SK-N-SH (cell line): ENCODE results near the gene ROS1. TPM values are rescaled to one million over a fixed set of nuclear protein-coding genes. Genes with fewer than 3 reads are reported as not detected.
"Not testable (repeated sequence)": the region's sequence is repeated elsewhere in the genome, so short reads cannot be mapped to it uniquely, and the experiment has no call there.

Experiments used
- CTCF ChIA-PET: fragments of 300-600, 350-600 bp; formaldehyde crosslinking; extraction: SDS; loops from one replicate; lab custom pipeline; 2021; lab: Yijun Ruan, JAX
- POLR2A ChIA-PET: fragments of 350-600 bp; sonication (Branson Sonifier 250); formaldehyde crosslinking; extraction: SDS; loops from one replicate; lab custom pipeline; 2020; ENCODE audit warnings: antibody characterized with exemption, inconsistent platforms; lab: Yijun Ruan, JAX
- DNase-seq: peaks from one replicate; pipeline ENCODE4 v3.0.0; 2012
- H2AFZ ChIP-seq: fragments of 200-600 bp; sonication (generic); 2 replicates; pipeline ENCODE4 v1.8.1; 2016; ENCODE audit warnings: antibody characterized with exemption, mild to moderate bottlenecking, low read depth
- H3F3A ChIP-seq: fragments of 200-600 bp; sonication (generic); replicated peaks from 2 replicates; pipeline ENCODE3; 2016; ENCODE audit warnings: antibody characterized with exemption, mild to moderate bottlenecking; ENCODE audit not compliant: insufficient read depth
- H3K27ac ChIP-seq, 2 experiments: fragments of 200-500 bp in 1 of 2; fragments of 200-600 bp in 1 of 2; sonication (Bioruptor generic) in 1 of 2; sonication (generic), shearing (Covaris generic) in 1 of 2; 2 replicates each; pipeline versions ENCODE4 v1.5.1 to v1.6.1; 2014 to 2016; ENCODE audit warnings: low read depth in 2 of 2, inconsistent platforms in 1 of 2, low read length in 1 of 2, mild to moderate bottlenecking in 1 of 2, mixed read lengths in 1 of 2
- H3K27me3 ChIP-seq: fragments of 200-600 bp; sonication (generic), shearing (Covaris generic); 2 replicates; pipeline ENCODE4 v1.6.1; 2016; ENCODE audit warnings: mixed run types; ENCODE audit not compliant: insufficient read depth
- H3K36me3 ChIP-seq, 2 experiments: fragments of 200-500 bp in 1 of 2; fragments of 200-600 bp in 1 of 2; sonication (Bioruptor generic) in 1 of 2; sonication (generic) in 1 of 2; replicated peaks in 1 of 2; 2 replicates each; pipeline versions ENCODE3 to v1.5.1; 2014 to 2016; ENCODE audit warnings: low read length in 1 of 2, mild to moderate bottlenecking in 1 of 2; ENCODE audit not compliant: insufficient read depth in 2 of 2, control insufficient read depth in 1 of 2
- H3K4me1 ChIP-seq, 2 experiments: fragments of 200-500 bp in 1 of 2; fragments of 200-600 bp in 1 of 2; sonication (Bioruptor generic) in 1 of 2; sonication (generic), shearing (Covaris generic) in 1 of 2; 2 replicates each; pipeline versions ENCODE4 v1.5.1 to v1.6.1; 2014 to 2016; ENCODE audit warnings: low read depth in 1 of 2, low read length in 1 of 2, mixed run types in 1 of 2; ENCODE audit not compliant: insufficient read depth in 2 of 2, control insufficient read depth in 1 of 2
- H3K4me2 ChIP-seq: fragments of 200-600 bp; sonication (generic), shearing (Covaris generic); 2 replicates; pipeline ENCODE4 v1.6.1; 2017; ENCODE audit warnings: mixed run types
- H3K4me3 ChIP-seq, 2 experiments: fragments of 200-500 bp in 1 of 2; fragments of 200-600 bp in 1 of 2; sonication (Bioruptor generic) in 1 of 2; sonication (generic), shearing (Covaris generic) in 1 of 2; 2 replicates each; pipeline versions ENCODE4 v1.5.1 to v1.8.1; 2014 to 2016; ENCODE audit warnings: low read depth in 2 of 2, inconsistent platforms in 1 of 2, low read length in 1 of 2, mild to moderate bottlenecking in 1 of 2, mixed read lengths in 1 of 2, moderate library complexity in 1 of 2
- H3K79me2 ChIP-seq: fragments of 200-600 bp; sonication (generic); 2 replicates; pipeline ENCODE4 v1.8.1; 2017; ENCODE audit warnings: mild to moderate bottlenecking; ENCODE audit not compliant: insufficient read depth
- H3K9ac ChIP-seq: fragments of 200-600 bp; sonication (generic); 2 replicates; pipeline ENCODE4 v1.6.1; 2017; ENCODE audit warnings: mixed run types
- H3K9me2 ChIP-seq: fragments of 200-600 bp; sonication (generic); 2 replicates; pipeline ENCODE4 v1.6.1; 2017; ENCODE audit warnings: mixed run types
- H3K9me3 ChIP-seq: fragments of 200-600 bp; sonication (generic); 2 replicates; pipeline ENCODE4 v1.6.1; 2017; ENCODE audit warnings: mixed run types, mild to moderate bottlenecking, moderate library complexity
- H4K20me1 ChIP-seq: fragments of 200-600 bp; sonication (generic); 2 replicates; pipeline ENCODE4 v1.6.1; 2017; ENCODE audit warnings: mild to moderate bottlenecking, mixed run types; ENCODE audit not compliant: insufficient read depth
- ELF1 ChIP-seq: IDR thresholded peaks from 2 replicates; pipeline ENCODE4 v1.4.0; 2012
- EP300 ChIP-seq, 2 experiments: IDR thresholded peaks; 2 replicates each; pipeline versions ENCODE4 v1.4.0 to v1.6.1; 2012; ENCODE audit warnings: borderline replicate concordance in 1 of 2, low read depth in 1 of 2, low read length in 1 of 2
- EZH2phosphoT487 ChIP-seq: fragments of 200-600 bp; sonication (generic); IDR thresholded peaks from 2 replicates; pipeline ENCODE4 v1.6.1; 2017; ENCODE audit warnings: low read depth, mixed run types, mild to moderate bottlenecking, antibody characterized with exemption, moderate library complexity, borderline replicate concordance
- FOSL2 ChIP-seq: IDR thresholded peaks from 2 replicates; pipeline ENCODE4 v1.4.0; 2012; ENCODE audit warnings: low read depth, mild to moderate bottlenecking, moderate library complexity, borderline replicate concordance
- FOXJ3 ChIP-seq: sonication (generic); formaldehyde crosslinking; IDR thresholded peaks from 2 replicates; pipeline ENCODE4 v1.5.1; 2020; ENCODE audit warnings: mild to moderate bottlenecking, missing genetic modification reagents
- FOXM1 ChIP-seq: IDR thresholded peaks from 2 replicates; pipeline ENCODE4 v1.4.0; 2012; ENCODE audit warnings: low read depth, mild to moderate bottlenecking
- GABPA ChIP-seq: IDR thresholded peaks from 2 replicates; pipeline ENCODE4 v1.4.0; 2012; ENCODE audit warnings: low read depth, mild to moderate bottlenecking
- JUND ChIP-seq: IDR thresholded peaks from 2 replicates; pipeline ENCODE4 v1.4.0; 2012
- NRF1 ChIP-seq: IDR thresholded peaks from 2 replicates; pipeline ENCODE4 v1.6.1; 2012; ENCODE audit warnings: low read depth, mild to moderate bottlenecking, low read length
- RAD21 ChIP-seq: IDR thresholded peaks from 2 replicates; pipeline ENCODE4 v1.6.1; 2012; ENCODE audit warnings: mild to moderate bottlenecking, low read length
- RCOR1 ChIP-seq: fragments of 150-350 bp; IDR thresholded peaks from 2 replicates; pipeline ENCODE4 v1.6.1; 2017; ENCODE audit warnings: antibody characterized with exemption, low read length
- TAF1 ChIP-seq: IDR thresholded peaks from 2 replicates; pipeline ENCODE4 v1.6.1; 2012; ENCODE audit warnings: low read depth, mild to moderate bottlenecking, low read length, moderate library complexity, borderline replicate concordance
- TCF12 ChIP-seq: IDR thresholded peaks from 2 replicates; pipeline ENCODE4 v1.4.0; 2012
- TEAD4 ChIP-seq: IDR thresholded peaks from 2 replicates; pipeline ENCODE4 v1.4.0; 2012; ENCODE audit warnings: mild to moderate bottlenecking, borderline replicate concordance; ENCODE audit not compliant: insufficient read depth
- YY1 ChIP-seq: IDR thresholded peaks from 2 replicates; pipeline ENCODE4 v1.4.0; 2012; ENCODE audit warnings: low read depth, mild to moderate bottlenecking
- WGBS: methylation state at CpG from one replicate; pipeline ENCODE4 v1.1.6; 2017; ENCODE audit warnings: low lambda C conversion rate; 5-methylcytosine and 5-hydroxymethylcytosine counted together
- polyA plus RNA-seq, 3 experiments: library from polyadenylated mRNA; depleted of rRNA; stranded (reverse); fragments of >200 nt; gene quantifications; 2 replicates each; pipeline ENCODE4 v1.2.3, GENCODE V29; 2012
- TF ChIP-seq, protein P1 (sequence below): IDR thresholded peaks from 2 replicates; pipeline ENCODE4; 2012
- TF ChIP-seq, protein P2 (sequence below): IDR thresholded peaks from 2 replicates; pipeline ENCODE4 v1.4.0; 2012; ENCODE audit warnings: low read depth, borderline replicate concordance
- TF ChIP-seq, protein P3 (sequence below): fragments of 150-350 bp; IDR thresholded peaks from 2 replicates; pipeline ENCODE4 v1.6.1; 2016; ENCODE audit warnings: mild to moderate bottlenecking, low read depth, low read length

Gene ROS1
- polyA plus RNA-seq, 1 of the 3 experiments (the other 2 are of a cell fraction): 1.8 TPM

- H3K4me3 ChIP-seq: no peak overlapping the region
- H3F3A ChIP-seq: peaks cover 7% of the 10 kb centered on the region
- WGBS: 56% methylated on average over 3 of the region's 3 CpGs
- CTCF ChIA-PET: no interaction called here
- H3K36me3 ChIP-seq: no peaks in the 10 kb centered on the region
- H3K27ac ChIP-seq: no peak overlapping the region
- POLR2A ChIA-PET: no interaction called here
- H4K20me1 ChIP-seq: no peaks in the 10 kb centered on the region
- H3K9ac ChIP-seq: no peak overlapping the region
- H3K9me3 ChIP-seq: no peaks in the 10 kb centered on the region
- no peak overlapping the region for H2AFZ ChIP-seq
- no peaks in the 10 kb centered on the region for H3K79me2 ChIP-seq
- no peak for DNase-seq
- H3K4me1 ChIP-seq: peaks cover 0 to 5% of the 10 kb centered on the region in 2 experiments; a peak in 1 of 4 replicates
- no peak overlapping the region for H3K4me2 ChIP-seq
- no peaks in the 10 kb centered on the region for H3K27me3 ChIP-seq
- TF ChIP-seq ELF1: no peak
- TF ChIP-seq TAF1: no peak
- no peak for TF ChIP-seq TCF12
- TF ChIP-seq FOXM1: no peak
- no peak for TF ChIP-seq NRF1
- no peak for TF ChIP-seq JUND
- no peak for TF ChIP-seq FOSL2
- TF ChIP-seq, protein P1, sequence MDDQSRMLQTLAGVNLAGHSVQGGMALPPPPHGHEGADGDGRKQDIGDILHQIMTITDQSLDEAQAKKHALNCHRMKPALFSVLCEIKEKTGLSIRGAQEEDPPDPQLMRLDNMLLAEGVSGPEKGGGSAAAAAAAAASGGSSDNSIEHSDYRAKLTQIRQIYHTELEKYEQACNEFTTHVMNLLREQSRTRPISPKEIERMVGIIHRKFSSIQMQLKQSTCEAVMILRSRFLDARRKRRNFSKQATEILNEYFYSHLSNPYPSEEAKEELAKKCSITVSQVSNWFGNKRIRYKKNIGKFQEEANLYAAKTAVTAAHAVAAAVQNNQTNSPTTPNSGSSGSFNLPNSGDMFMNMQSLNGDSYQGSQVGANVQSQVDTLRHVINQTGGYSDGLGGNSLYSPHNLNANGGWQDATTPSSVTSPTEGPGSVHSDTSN: no peak
- no peaks in the 10 kb centered on the region for H3K9me2 ChIP-seq
These were observed 44.0 kb upstream of the ROS1 start for GRCh38 chr6:117469791-117470190.

DNA sequence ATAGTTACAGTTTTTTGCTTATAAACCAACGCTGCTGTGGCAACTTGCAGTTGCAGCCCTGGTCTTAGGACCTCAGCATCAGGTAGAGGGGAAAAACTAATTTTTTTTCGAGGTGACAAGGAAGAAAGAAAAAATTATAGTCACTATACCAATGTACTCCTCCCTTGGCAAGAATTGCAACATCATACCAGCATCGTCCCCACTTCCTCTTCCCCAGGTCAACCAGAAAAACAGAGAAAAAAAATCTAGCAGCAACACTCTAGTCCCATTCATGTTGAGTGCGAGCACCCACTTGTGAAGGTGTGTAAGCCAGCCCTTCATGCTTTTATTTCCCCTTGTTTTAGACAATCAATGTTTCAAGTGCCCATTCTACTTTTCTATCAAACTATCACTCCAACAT lies 43.6 kb upstream of the ROS1 start:
- peaks cover 11% of the 10 kb centered on the region for H3F3A ChIP-seq
- TF ChIP-seq FOSL2: no peak
- no peak for TF ChIP-seq RAD21
- no peak for TF ChIP-seq JUND
- TF ChIP-seq EP300 (IDR thresholded peaks at IDR 0.05; ENCODE audit: borderline replicate concordance in 1 of 2, low read depth in 1 of 2, low read length in 1 of 2): no peak
- no peak for TF ChIP-seq RCOR1
- TF ChIP-seq GABPA: no peak
- TF ChIP-seq, protein P2, sequence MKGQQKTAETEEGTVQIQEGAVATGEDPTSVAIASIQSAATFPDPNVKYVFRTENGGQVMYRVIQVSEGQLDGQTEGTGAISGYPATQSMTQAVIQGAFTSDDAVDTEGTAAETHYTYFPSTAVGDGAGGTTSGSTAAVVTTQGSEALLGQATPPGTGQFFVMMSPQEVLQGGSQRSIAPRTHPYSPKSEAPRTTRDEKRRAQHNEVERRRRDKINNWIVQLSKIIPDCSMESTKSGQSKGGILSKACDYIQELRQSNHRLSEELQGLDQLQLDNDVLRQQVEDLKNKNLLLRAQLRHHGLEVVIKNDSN: no peak
- TF ChIP-seq, protein P3, sequence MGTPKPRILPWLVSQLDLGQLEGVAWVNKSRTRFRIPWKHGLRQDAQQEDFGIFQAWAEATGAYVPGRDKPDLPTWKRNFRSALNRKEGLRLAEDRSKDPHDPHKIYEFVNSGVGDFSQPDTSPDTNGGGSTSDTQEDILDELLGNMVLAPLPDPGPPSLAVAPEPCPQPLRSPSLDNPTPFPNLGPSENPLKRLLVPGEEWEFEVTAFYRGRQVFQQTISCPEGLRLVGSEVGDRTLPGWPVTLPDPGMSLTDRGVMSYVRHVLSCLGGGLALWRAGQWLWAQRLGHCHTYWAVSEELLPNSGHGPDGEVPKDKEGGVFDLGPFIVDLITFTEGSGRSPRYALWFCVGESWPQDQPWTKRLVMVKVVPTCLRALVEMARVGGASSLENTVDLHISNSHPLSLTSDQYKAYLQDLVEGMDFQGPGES: no peak
- no peak for TF ChIP-seq EZH2phosphoT487
- TF ChIP-seq TEAD4: no peak
- TF ChIP-seq TAF1: no peak
- TF ChIP-seq FOXJ3 (CRISPR knock-in tag): no peak
- no peak for TF ChIP-seq YY1
- peaks cover 0 to 8% of the 10 kb centered on the region in 2 experiments; a peak in 2 of 4 replicates for H3K4me1 ChIP-seq
- H3K79me2 ChIP-seq: no peaks in the 10 kb centered on the region
- no peak overlapping the region for H3K27ac ChIP-seq
- POLR2A ChIA-PET: no interaction called here
- no peaks in the 10 kb centered on the region for H3K36me3 ChIP-seq
- CTCF ChIA-PET: interaction anchor here (2.7 kb wide), 1 partner anchor 20 kb away, joined by 8 read pairs; no protein-coding TSS in a partner anchor
- no peak overlapping the region for H3K4me2 ChIP-seq
- DNase-seq: no peak
- 45% methylated on average over 4 of the region's 4 CpGs for WGBS
- H3K9ac ChIP-seq: no peak overlapping the region
- no peaks in the 10 kb centered on the region for H4K20me1 ChIP-seq
- no peaks in the 10 kb centered on the region for H3K9me3 ChIP-seq
- H2AFZ ChIP-seq: no peak overlapping the region
- no peak overlapping the region for H3K4me3 ChIP-seq
- H3K27me3 ChIP-seq: no peaks in the 10 kb centered on the region
- H3K9me2 ChIP-seq: no peaks in the 10 kb centered on the region

- H3K4me2 ChIP-seq, H3K9me2 ChIP-seq, H3K27ac ChIP-seq, DNase-seq, H2AFZ ChIP-seq, H3K36me3 ChIP-seq, POLR2A ChIA-PET, H3K4me3 ChIP-seq, H3K4me1 ChIP-seq, H3K9ac ChIP-seq, H3K27me3 ChIP-seq, H3K9me3 ChIP-seq, H3K79me2 ChIP-seq, H4K20me1 ChIP-seq: not testable (repeated sequence)
- CTCF ChIA-PET: interaction anchor here (1.3 to 2.7 kb wide), 2 partner anchors 10 to 19 kb away, joined by 3 to 8 read pairs; no protein-coding TSS in a partner anchor
- H3F3A ChIP-seq: peaks cover 20% of the 10 kb centered on the region
- 39% methylated on average over 4 of the region's 4 CpGs for WGBS
These were observed 42.8 kb upstream of the ROS1 start for GRCh38 chr6:117468527-117468926.
